ENCODE data around the gene C3orf52.
A peak's percentile ranks its signal among the peaks of the same experiment; 100 is the strongest.
"Not testable (repeated sequence)": the region's sequence is repeated elsewhere in the genome, so short reads cannot be mapped to it uniquely, and the experiment has no call there.

C3orf52 gene

GRCh38 chr3:112086076-112086854, at the start of gene C3orf52:
C3orf52 (plus strand) TSS chr3:112086389; CDS start chr3:112086408, 19 bp downstream.
- DNase-seq = peak; percentile 36

GRCh38 chr3:112037194-112037593, 49.0 kb upstream of the C3orf52 start:
- not testable (repeated sequence) for DNase-seq

GRCh38 chr3:112038863-112039262, 47.3 kb upstream of the C3orf52 start:
- DNase-seq = no peak

GRCh38 chr3:112041321-112041720, 44.9 kb upstream of the C3orf52 start:
- DNase-seq = no peak

- DNase-seq = no peak
Measured at GRCh38 chr3:112042842-112043280, 43.3 kb upstream of the C3orf52 start.

GRCh38 chr3:112043621-112044201, 42.5 kb upstream of the C3orf52 start:
- peak; percentile 39 for DNase-seq

GRCh38 chr3:112046599-112046998, 39.6 kb upstream of the C3orf52 start:
- no peak for DNase-seq

GRCh38 chr3:112047264-112047663, 38.9 kb upstream of the C3orf52 start:
- DNase-seq = no peak

- no peak for DNase-seq
Measured at GRCh38 chr3:112048911-112049310, 37.3 kb upstream of the C3orf52 start.

GRCh38 chr3:112053229-112053628, 33.0 kb upstream of the C3orf52 start:
- DNase-seq = no peak

GRCh38 chr3:112056451-112056929, 29.7 kb upstream of the C3orf52 start:
- DNase-seq = no peak

- no peak for DNase-seq
Measured at GRCh38 chr3:112059497-112059896, 26.7 kb upstream of the C3orf52 start.

- no peak for DNase-seq
Measured at GRCh38 chr3:112061152-112061551, 25.0 kb upstream of the C3orf52 start.

GRCh38 chr3:112072387-112073060, 13.7 kb upstream of the C3orf52 start:
- DNase-seq = peak; percentile 56

GRCh38 chr3:112074006-112074405, 12.2 kb upstream of the C3orf52 start:
- no peak for DNase-seq

- DNase-seq = peak; percentile 11
Measured at GRCh38 chr3:112074616-112075497, 11.3 kb upstream of the C3orf52 start.

GRCh38 chr3:112078125-112079083, 7.8 kb upstream of the C3orf52 start:
- DNase-seq = no peak

- no peak for DNase-seq
Measured at GRCh38 chr3:112083239-112083638, 3.0 kb upstream of the C3orf52 start.

- DNase-seq = no peak
Measured at GRCh38 chr3:112084980-112085705, 1.0 kb upstream of the C3orf52 start.

- DNase-seq = no peak
Measured at GRCh38 chr3:112085735-112086075, 484 bp upstream of the C3orf52 start.

Measured in activated gamma-delta T cell treated with Interleukin-2 at 50 U/mL for 16 hours (primary cell).